Measurements from ENCODE around the gene MAST4.

MAST4 gene

DNA sequence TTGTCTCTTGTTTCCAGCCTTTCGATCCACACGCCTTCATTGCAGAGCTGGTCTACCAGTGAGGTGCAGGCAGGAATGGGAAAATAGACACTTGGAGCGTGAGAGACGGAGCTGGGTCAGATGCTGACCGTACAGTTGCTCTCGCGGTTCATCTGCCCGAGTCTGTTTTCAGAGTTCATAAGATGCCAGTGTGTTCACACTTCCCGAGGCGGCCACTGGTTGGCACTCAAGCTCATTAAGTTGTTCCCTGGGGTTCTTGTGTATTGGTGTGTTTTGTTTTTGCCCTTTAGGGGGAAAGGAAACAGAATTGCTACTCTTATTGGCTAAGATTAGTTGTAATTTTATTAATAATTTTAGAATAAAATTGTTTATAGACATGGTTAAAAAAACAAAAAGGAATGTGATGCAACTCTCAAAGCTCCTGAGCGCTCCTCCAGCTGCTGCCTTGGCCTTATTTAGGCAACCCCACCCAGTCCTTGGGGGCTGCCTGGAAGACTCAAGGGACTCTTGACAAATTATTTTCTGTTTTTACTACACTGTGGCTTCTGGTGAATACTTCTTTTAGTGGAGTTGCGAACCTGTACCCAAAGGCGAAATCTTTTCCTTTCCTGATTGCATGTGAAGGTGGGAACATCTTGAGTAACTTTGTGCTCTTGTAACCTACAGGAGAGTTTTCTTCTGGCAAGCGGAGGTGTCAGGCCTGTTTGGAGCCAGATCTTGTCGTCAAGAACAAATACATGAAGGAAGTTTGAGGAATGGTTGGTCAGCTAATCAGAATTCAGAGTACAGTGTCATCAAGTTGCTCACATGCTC lies 146.1 kb downstream of the MAST4 start:
- no peaks in the 10 kb centered on the region for H3K9me3 ChIP-seq (ENCODE audit: control insufficient read depth, insufficient read depth, low read depth, low read length)
- no peaks in the 10 kb centered on the region for H3K4me1 ChIP-seq (ENCODE audit: control insufficient read depth, insufficient read depth, low read length)
- TF ChIP-seq RBAK (tag by site-specific recombination; IDR thresholded peaks at IDR 0.05): no peak
- 0 out of 2 replicates have a peak, but pooled peaks have one; percentile 38 for TF ChIP-seq ZNF18 (tag by site-specific recombination; IDR thresholded peaks at IDR 0.05)
- CTCF ChIA-PET: interaction anchor here (0.8 to 2.3 kb wide), 6 partner anchors 11 to 465 kb away, joined by 3 to 7 read pairs (median 6); no protein-coding TSS in a partner anchor
- H3K36me3 ChIP-seq (ENCODE audit: control insufficient read depth in 2 of 2, insufficient read depth in 1 of 2, low read length in 2 of 2): no peaks in the 10 kb centered on the region
- no peak overlapping the region for H3K27ac ChIP-seq (ENCODE audit: extremely low read depth, low read depth, low read length)
- POLR2A ChIA-PET: no interaction called here
- H3K4me3 ChIP-seq (ENCODE audit: low read depth, low read length): no peak overlapping the region

- Histone ChIP-seq H3K4me1 (ENCODE audit: control insufficient read depth, insufficient read depth, low read length) (no peaks in the 10 kb centered on the region), H3K9me3 (ENCODE audit: control insufficient read depth, insufficient read depth, low read depth, low read length) (no peaks in the 10 kb centered on the region), H3K36me3 (ENCODE audit: control insufficient read depth in 2 of 2, insufficient read depth in 1 of 2, low read length in 2 of 2) (no peaks in the 10 kb centered on the region), H3K4me3 (ENCODE audit: low read depth, low read length) (no peak overlapping the region), H3K27ac (ENCODE audit: extremely low read depth, low read depth, low read length) (no peak overlapping the region)
- POLR2A ChIA-PET: no interaction called here
- CTCF ChIA-PET: interaction anchor here (0.8 to 2.3 kb wide), 2 partner anchors 436 to 465 kb away, joined by 3 to 7 read pairs; no protein-coding TSS in a partner anchor
- TF ChIP-seq ZNF433 (tag by site-specific recombination; IDR thresholded peaks at IDR 0.05; ENCODE audit: low read depth) (no peak), ZNF843 (tag by site-specific recombination; IDR thresholded peaks at IDR 0.05) (no peak), ZNF404 (tag by site-specific recombination; IDR thresholded peaks at IDR 0.05) (no peak), ZIC2 (tag by site-specific recombination; IDR thresholded peaks at IDR 0.05) (no peak), ZNF239 (tag by site-specific recombination; IDR thresholded peaks at IDR 0.05) (no peak), ZNF274 (IDR thresholded peaks at IDR 0.05; ENCODE audit: low read length) (no peak), ZNF274 (tag by site-specific recombination; IDR thresholded peaks at IDR 0.05; ENCODE audit: borderline replicate concordance) (no peak), ZNF416 (tag by site-specific recombination; IDR thresholded peaks at IDR 0.05) (no peak), ZNF521 (tag by site-specific recombination; IDR thresholded peaks at IDR 0.05) (no peak), ZNF48 (tag by site-specific recombination; IDR thresholded peaks at IDR 0.05) (no peak), KLF8 (tag by site-specific recombination; IDR thresholded peaks at IDR 0.05) (no peak), GLI4 (tag by site-specific recombination; IDR thresholded peaks at IDR 0.05) (no peak), REPIN1 (tag by site-specific recombination; IDR thresholded peaks at IDR 0.05; ENCODE audit: low read depth) (no peak), YY1 (tag by site-specific recombination; IDR thresholded peaks at IDR 0.05) (no peak), MZF1 (tag by site-specific recombination; IDR thresholded peaks at IDR 0.05; ENCODE audit: borderline replicate concordance) (no peak), ZNF692 (tag by site-specific recombination; IDR thresholded peaks at IDR 0.05) (no peak), ZNF138 (tag by site-specific recombination; IDR thresholded peaks at IDR 0.05; ENCODE audit: borderline replicate concordance) (no peak), SP7 (tag by site-specific recombination; IDR thresholded peaks at IDR 0.05) (no peak)
- TF ChIP-seq, protein P1, sequence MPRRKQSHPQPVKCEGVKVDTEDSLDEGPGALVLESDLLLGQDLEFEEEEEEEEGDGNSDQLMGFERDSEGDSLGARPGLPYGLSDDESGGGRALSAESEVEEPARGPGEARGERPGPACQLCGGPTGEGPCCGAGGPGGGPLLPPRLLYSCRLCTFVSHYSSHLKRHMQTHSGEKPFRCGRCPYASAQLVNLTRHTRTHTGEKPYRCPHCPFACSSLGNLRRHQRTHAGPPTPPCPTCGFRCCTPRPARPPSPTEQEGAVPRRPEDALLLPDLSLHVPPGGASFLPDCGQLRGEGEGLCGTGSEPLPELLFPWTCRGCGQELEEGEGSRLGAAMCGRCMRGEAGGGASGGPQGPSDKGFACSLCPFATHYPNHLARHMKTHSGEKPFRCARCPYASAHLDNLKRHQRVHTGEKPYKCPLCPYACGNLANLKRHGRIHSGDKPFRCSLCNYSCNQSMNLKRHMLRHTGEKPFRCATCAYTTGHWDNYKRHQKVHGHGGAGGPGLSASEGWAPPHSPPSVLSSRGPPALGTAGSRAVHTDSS (tag by site-specific recombination; IDR thresholded peaks at IDR 0.05): no peak
Observed at GRCh38 chr5:66742896-66743247, 146.7 kb downstream of the MAST4 start.
